Endothelial cell of umbilical vein (primary cell): ENCODE data around the gene RAB3B.

Experiments used
- EZH2 ChIP-seq: IDR thresholded peaks from 2 replicates; pipeline ENCODE4 v1.6.1; 2012; ENCODE audit warnings: borderline replicate concordance, low read depth, mild to moderate bottlenecking, moderate library complexity, low read length, inconsistent platforms; ENCODE audit not compliant: severe bottlenecking
- JUN ChIP-seq: IDR thresholded peaks from 2 replicates; pipeline ENCODE4 v1.6.1; 2011; ENCODE audit warnings: borderline replicate concordance, low read depth; ENCODE audit not compliant: insufficient read length, insufficient read depth
- MYC ChIP-seq: IDR thresholded peaks from one replicate; pipeline ENCODE4 v1.6.1; 2011; ENCODE audit warnings: mild to moderate bottlenecking, low read depth, low read length
- POLR2A ChIP-seq: IDR thresholded peaks from 2 replicates; pipeline ENCODE4 v1.6.1; 2012; ENCODE audit warnings: low read depth, mild to moderate bottlenecking, control low read depth, low read length
- POLR2AphosphoS5 ChIP-seq: IDR thresholded peaks from 2 replicates; pipeline ENCODE4 v1.6.1; 2012; ENCODE audit warnings: low read depth, mild to moderate bottlenecking, control low read depth, low read length, moderate library complexity; ENCODE audit not compliant: insufficient read depth
- TF ChIP-seq, protein P1 (sequence below), 2 donors: IDR thresholded peaks; 1 replicate in 1 of 2; 2 replicates in 1 of 2; pipeline ENCODE4 v1.5.1; 2011; ENCODE audit warnings: low read length in 2 of 2, mild to moderate bottlenecking in 2 of 2, moderate library complexity in 2 of 2, control low read depth in 1 of 2, inconsistent platforms in 1 of 2, low read depth in 1 of 2; ENCODE audit not compliant: insufficient read depth in 1 of 2; ENCODE audit errors: extremely low read depth in 1 of 2
- TF ChIP-seq, protein P2 (sequence below): IDR thresholded peaks from 2 replicates; pipeline ENCODE4 v1.6.1; 2011; ENCODE audit not compliant: insufficient read depth, insufficient read length

- no peak for TF ChIP-seq POLR2A
- TF ChIP-seq EZH2: no peak
- TF ChIP-seq MYC: no peak
- TF ChIP-seq, protein P1, sequence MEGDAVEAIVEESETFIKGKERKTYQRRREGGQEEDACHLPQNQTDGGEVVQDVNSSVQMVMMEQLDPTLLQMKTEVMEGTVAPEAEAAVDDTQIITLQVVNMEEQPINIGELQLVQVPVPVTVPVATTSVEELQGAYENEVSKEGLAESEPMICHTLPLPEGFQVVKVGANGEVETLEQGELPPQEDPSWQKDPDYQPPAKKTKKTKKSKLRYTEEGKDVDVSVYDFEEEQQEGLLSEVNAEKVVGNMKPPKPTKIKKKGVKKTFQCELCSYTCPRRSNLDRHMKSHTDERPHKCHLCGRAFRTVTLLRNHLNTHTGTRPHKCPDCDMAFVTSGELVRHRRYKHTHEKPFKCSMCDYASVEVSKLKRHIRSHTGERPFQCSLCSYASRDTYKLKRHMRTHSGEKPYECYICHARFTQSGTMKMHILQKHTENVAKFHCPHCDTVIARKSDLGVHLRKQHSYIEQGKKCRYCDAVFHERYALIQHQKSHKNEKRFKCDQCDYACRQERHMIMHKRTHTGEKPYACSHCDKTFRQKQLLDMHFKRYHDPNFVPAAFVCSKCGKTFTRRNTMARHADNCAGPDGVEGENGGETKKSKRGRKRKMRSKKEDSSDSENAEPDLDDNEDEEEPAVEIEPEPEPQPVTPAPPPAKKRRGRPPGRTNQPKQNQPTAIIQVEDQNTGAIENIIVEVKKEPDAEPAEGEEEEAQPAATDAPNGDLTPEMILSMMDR (IDR thresholded peaks at IDR 0.05; ENCODE audit: extremely low read depth in 1 of 2, insufficient read depth in 1 of 2, low read depth in 1 of 2, low read length in 2 of 2): no peak
- TF ChIP-seq, protein P2, sequence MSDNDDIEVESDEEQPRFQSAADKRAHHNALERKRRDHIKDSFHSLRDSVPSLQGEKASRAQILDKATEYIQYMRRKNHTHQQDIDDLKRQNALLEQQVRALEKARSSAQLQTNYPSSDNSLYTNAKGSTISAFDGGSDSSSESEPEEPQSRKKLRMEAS: no peak
- TF ChIP-seq POLR2AphosphoS5: no peak
- no peak for TF ChIP-seq JUN
Observed at GRCh38 chr1:51907079-51907702, 83.3 kb downstream of the RAB3B start.
